Midbrain (tissue), 1 donor: ENCODE measurements around the gene PCMTD2.
"Not testable (repeated sequence)": the region's sequence is repeated elsewhere in the genome, so short reads cannot be mapped to it uniquely, and the experiment has no call there.

ENCODE experiments used
- DNase-seq: peaks from one replicate; lab custom pipeline; 2025; lab: John Stamatoyannopoulos, UW

Gene PCMTD2

GRCh38 chr20:64286447-64287263, 31.1 kb downstream of the PCMTD2 start:
- not testable (repeated sequence) for DNase-seq

- not testable (repeated sequence) for DNase-seq
Measured at GRCh38 chr20:64287264-64287590, 31.7 kb downstream of the PCMTD2 start.

GRCh38 chr20:64292167-64292566, 36.6 kb downstream of the PCMTD2 start:
- not testable (repeated sequence) for DNase-seq

- DNase-seq: not testable (repeated sequence)
Measured at GRCh38 chr20:64303086-64303485, 47.5 kb downstream of the PCMTD2 start.

GRCh38 chr20:64313761-64314160, 58.2 kb downstream of the PCMTD2 start:
- DNase-seq: not testable (repeated sequence)

GRCh38 chr20:64315381-64315780, 59.8 kb downstream of the PCMTD2 start:
- DNase-seq: not testable (repeated sequence)

- DNase-seq: not testable (repeated sequence)
Measured at GRCh38 chr20:64315884-64316283, 60.3 kb downstream of the PCMTD2 start.

GRCh38 chr20:64316415-64317083, 61.0 kb downstream of the PCMTD2 start:
- DNase-seq: peak; percentile 20

- DNase-seq: not testable (repeated sequence)
Measured at GRCh38 chr20:64317331-64317730, 61.8 kb downstream of the PCMTD2 start.

- DNase-seq: not testable (repeated sequence)
Measured at GRCh38 chr20:64318056-64318455, 62.5 kb downstream of the PCMTD2 start.

- not testable (repeated sequence) for DNase-seq
Measured at GRCh38 chr20:64322031-64322789, 66.7 kb downstream of the PCMTD2 start.
